HL-60 (cell line): ENCODE measurements around the gene COTL1.

ENCODE experiments used
- CTCF ChIP-seq: IDR thresholded peaks from one replicate; pipeline ENCODE4 v1.5.1; 2011; ENCODE audit warnings: low read length, control low read depth, inconsistent platforms; ENCODE audit not compliant: insufficient read depth
- POLR2AphosphoS5 ChIP-seq: IDR thresholded peaks from 2 replicates; pipeline ENCODE4 v1.6.1; 2012; ENCODE audit warnings: low read depth
- TF ChIP-seq, protein P1 (sequence below): IDR thresholded peaks from 2 replicates; pipeline ENCODE4 v1.6.1; 2012; ENCODE audit warnings: low read depth; ENCODE audit not compliant: insufficient replicate concordance

- TF ChIP-seq, protein P1, sequence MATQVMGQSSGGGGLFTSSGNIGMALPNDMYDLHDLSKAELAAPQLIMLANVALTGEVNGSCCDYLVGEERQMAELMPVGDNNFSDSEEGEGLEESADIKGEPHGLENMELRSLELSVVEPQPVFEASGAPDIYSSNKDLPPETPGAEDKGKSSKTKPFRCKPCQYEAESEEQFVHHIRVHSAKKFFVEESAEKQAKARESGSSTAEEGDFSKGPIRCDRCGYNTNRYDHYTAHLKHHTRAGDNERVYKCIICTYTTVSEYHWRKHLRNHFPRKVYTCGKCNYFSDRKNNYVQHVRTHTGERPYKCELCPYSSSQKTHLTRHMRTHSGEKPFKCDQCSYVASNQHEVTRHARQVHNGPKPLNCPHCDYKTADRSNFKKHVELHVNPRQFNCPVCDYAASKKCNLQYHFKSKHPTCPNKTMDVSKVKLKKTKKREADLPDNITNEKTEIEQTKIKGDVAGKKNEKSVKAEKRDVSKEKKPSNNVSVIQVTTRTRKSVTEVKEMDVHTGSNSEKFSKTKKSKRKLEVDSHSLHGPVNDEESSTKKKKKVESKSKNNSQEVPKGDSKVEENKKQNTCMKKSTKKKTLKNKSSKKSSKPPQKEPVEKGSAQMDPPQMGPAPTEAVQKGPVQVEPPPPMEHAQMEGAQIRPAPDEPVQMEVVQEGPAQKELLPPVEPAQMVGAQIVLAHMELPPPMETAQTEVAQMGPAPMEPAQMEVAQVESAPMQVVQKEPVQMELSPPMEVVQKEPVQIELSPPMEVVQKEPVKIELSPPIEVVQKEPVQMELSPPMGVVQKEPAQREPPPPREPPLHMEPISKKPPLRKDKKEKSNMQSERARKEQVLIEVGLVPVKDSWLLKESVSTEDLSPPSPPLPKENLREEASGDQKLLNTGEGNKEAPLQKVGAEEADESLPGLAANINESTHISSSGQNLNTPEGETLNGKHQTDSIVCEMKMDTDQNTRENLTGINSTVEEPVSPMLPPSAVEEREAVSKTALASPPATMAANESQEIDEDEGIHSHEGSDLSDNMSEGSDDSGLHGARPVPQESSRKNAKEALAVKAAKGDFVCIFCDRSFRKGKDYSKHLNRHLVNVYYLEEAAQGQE, result no peak
- no peak for TF ChIP-seq CTCF
- no peak for TF ChIP-seq POLR2AphosphoS5
Measured at GRCh38 chr16:84665843-84666242, 48.0 kb upstream of the COTL1 start.
